ENCODE results near the gene SRPK2. TPM values are rescaled to one million over a fixed set of nuclear protein-coding genes. Genes with fewer than 3 reads are reported as not detected.

SRPK2 gene
- polyA plus RNA-seq, 1 of the 3 experiments (the other 2 are of a cell fraction) = 15.4 TPM

GRCh38 chr7:105209870-105210269 lies 178.9 kb downstream of the SRPK2 start:
- Histone ChIP-seq H3K4me2 (no peak overlapping the region), H4K20me1 (ENCODE audit: insufficient read depth) (peaks cover 78% of the 10 kb centered on the region), H3K27me3 (ENCODE audit: insufficient read depth) (no peaks in the 10 kb centered on the region), H3K9me3 (no peaks in the 10 kb centered on the region), H3K4me1 (ENCODE audit: control insufficient read depth in 1 of 2, insufficient read depth in 2 of 2, low read depth in 1 of 2, low read length in 1 of 2) (peaks cover 0 to 4% of the 10 kb centered on the region in 2 experiments; a peak in 2 of 4 replicates), H3K36me3 (replicated peaks in 1 of 2; ENCODE audit: control insufficient read depth in 1 of 2, insufficient read depth in 2 of 2, low read length in 1 of 2) (peaks cover 0 to under 1% of the 10 kb centered on the region in 2 experiments), H3K4me3 (ENCODE audit: low read depth in 2 of 2, low read length in 1 of 2) (no peak overlapping the region), H3F3A (replicated peaks; ENCODE audit: insufficient read depth) (no peaks in the 10 kb centered on the region), H3K27ac (ENCODE audit: low read depth in 2 of 2, low read length in 1 of 2) (no peak overlapping the region), H3K9ac (no peak overlapping the region), H3K9me2 (no peaks in the 10 kb centered on the region), H3K79me2 (ENCODE audit: insufficient read depth) (peaks cover 97% of the 10 kb centered on the region), H2AFZ (ENCODE audit: low read depth) (no peak overlapping the region)
- 62% methylated on average over 3 of the region's 3 CpGs for WGBS (ENCODE audit: low lambda C conversion rate)
- DNase-seq = peak; percentile 55
- CTCF ChIA-PET = interaction anchor here (0.7 to 1.0 kb wide), 2 partner anchors 30 to 31 kb away, joined by 3 to 4 read pairs; no protein-coding TSS in a partner anchor
- TF ChIP-seq ZBTB33 (IDR thresholded peaks at IDR 0.05; ENCODE audit: borderline replicate concordance, low read depth) (no peak), RFX5 (IDR thresholded peaks at IDR 0.05; ENCODE audit: low read length) (0 out of 2 replicates have a peak, but pooled peaks have one; percentile 42)
- POLR2A ChIA-PET = interaction anchor here (0.6 kb wide), 1 partner anchor 196 kb away, joined by 5 read pairs; the partner anchor contains the start of gene KMT2E

GRCh38 chr7:105209433-105209832 lies 179.3 kb downstream of the SRPK2 start:
- H3K4me2 ChIP-seq = no peak overlapping the region
- H3K4me3 ChIP-seq (ENCODE audit: low read depth in 2 of 2, low read length in 1 of 2) = no peak overlapping the region
- 96% methylated on average over 1 of the region's 1 CpG for WGBS (ENCODE audit: low lambda C conversion rate)
- no peaks in the 10 kb centered on the region for H3K9me3 ChIP-seq
- peaks cover 0 to 4% of the 10 kb centered on the region in 2 experiments; a peak in 2 of 4 replicates for H3K4me1 ChIP-seq (ENCODE audit: control insufficient read depth in 1 of 2, insufficient read depth in 2 of 2, low read depth in 1 of 2, low read length in 1 of 2)
- DNase-seq = no peak
- TF ChIP-seq GABPA (IDR thresholded peaks at IDR 0.05; ENCODE audit: low read depth) = no peak
- no peak overlapping the region for H3K27ac ChIP-seq (ENCODE audit: low read depth in 2 of 2, low read length in 1 of 2)
- H3K79me2 ChIP-seq (ENCODE audit: insufficient read depth) = peaks cover 95% of the 10 kb centered on the region
- no peak overlapping the region for H3K9ac ChIP-seq
- H3K27me3 ChIP-seq (ENCODE audit: insufficient read depth) = no peaks in the 10 kb centered on the region
- H3F3A ChIP-seq (replicated peaks; ENCODE audit: insufficient read depth) = no peaks in the 10 kb centered on the region
- ChIA-PET POLR2A (interaction anchor here (0.7 kb wide), 1 partner anchor 59 kb away, joined by 4 read pairs; no protein-coding TSS in a partner anchor), CTCF (interaction anchor here (1.0 kb wide), 1 partner anchor 29 kb away, joined by 4 read pairs; no protein-coding TSS in a partner anchor)
- peaks cover 76% of the 10 kb centered on the region for H4K20me1 ChIP-seq (ENCODE audit: insufficient read depth)
- H3K36me3 ChIP-seq (replicated peaks in 1 of 2; ENCODE audit: control insufficient read depth in 1 of 2, insufficient read depth in 2 of 2, low read length in 1 of 2) = no peaks in the 10 kb centered on the region
- no peak overlapping the region for H2AFZ ChIP-seq (ENCODE audit: low read depth)
- no peaks in the 10 kb centered on the region for H3K9me2 ChIP-seq

- H3K27ac ChIP-seq (ENCODE audit: low read depth in 2 of 2, low read length in 1 of 2) = no peak overlapping the region
- ChIA-PET CTCF (no interaction called here), POLR2A (no interaction called here)
- H4K20me1 ChIP-seq (ENCODE audit: insufficient read depth) = peaks cover 52% of the 10 kb centered on the region
- H3K36me3 ChIP-seq (replicated peaks in 1 of 2; ENCODE audit: control insufficient read depth in 1 of 2, insufficient read depth in 2 of 2, low read length in 1 of 2) = peaks cover 6 to 12% of the 10 kb centered on the region in 2 experiments
- no peak overlapping the region for H3K9ac ChIP-seq
- H3K4me1 ChIP-seq (ENCODE audit: control insufficient read depth in 1 of 2, insufficient read depth in 2 of 2, low read depth in 1 of 2, low read length in 1 of 2) = peaks cover 0 to 4% of the 10 kb centered on the region in 2 experiments; a peak in 2 of 4 replicates
- H3K4me3 ChIP-seq (ENCODE audit: low read depth in 2 of 2, low read length in 1 of 2) = no peak overlapping the region
- no peak overlapping the region for H2AFZ ChIP-seq (ENCODE audit: low read depth)
- DNase-seq = no peak
- TF ChIP-seq PBX3 (IDR thresholded peaks at IDR 0.05) (no peak), FOSL2 (IDR thresholded peaks at IDR 0.05; ENCODE audit: borderline replicate concordance, low read depth) (no peak), EZH2phosphoT487 (IDR thresholded peaks at IDR 0.05; ENCODE audit: borderline replicate concordance, low read depth) (no peak), GABPA (IDR thresholded peaks at IDR 0.05; ENCODE audit: low read depth) (no peak), TCF12 (IDR thresholded peaks at IDR 0.05) (no peak), NFIC (IDR thresholded peaks at IDR 0.05; ENCODE audit: borderline replicate concordance) (no peak), ZBTB33 (IDR thresholded peaks at IDR 0.05; ENCODE audit: borderline replicate concordance, low read depth) (no peak), MEF2A (IDR thresholded peaks at IDR 0.05; ENCODE audit: borderline replicate concordance, low read depth) (no peak)
- no peaks in the 10 kb centered on the region for H3K9me3 ChIP-seq
- no peak overlapping the region for H3K4me2 ChIP-seq
- H3K9me2 ChIP-seq = no peaks in the 10 kb centered on the region
- H3K27me3 ChIP-seq (ENCODE audit: insufficient read depth) = no peaks in the 10 kb centered on the region
- H3F3A ChIP-seq (replicated peaks; ENCODE audit: insufficient read depth) = no peaks in the 10 kb centered on the region
- H3K79me2 ChIP-seq (ENCODE audit: insufficient read depth) = peaks cover 82% of the 10 kb centered on the region
- WGBS (ENCODE audit: low lambda C conversion rate) = 97% methylated on average over 2 of the region's 2 CpGs
These were observed 181.7 kb downstream of the SRPK2 start for GRCh38 chr7:105206985-105207384.

All from SK-N-SH (cell line).